ENCODE results near the gene TMEM156.

- TF ChIP-seq CTCF (conservative IDR thresholded peaks at IDR 0.05; ENCODE audit: low read depth in 2 of 2) (no peak), EZH2phosphoT487 (IDR thresholded peaks at IDR 0.05; ENCODE audit: unreplicated experiment) (no peak), CREB1 (CRISPR knock-in tag; IDR thresholded peaks at IDR 0.05; ENCODE audit: low read depth) (no peak), ZNF331 (CRISPR knock-in tag; IDR thresholded peaks at IDR 0.05; ENCODE audit: low read depth) (no peak), JUNB (IDR thresholded peaks at IDR 0.05; ENCODE audit: unreplicated experiment) (no peak), POLR2AphosphoS5 (IDR thresholded peaks at IDR 0.05; ENCODE audit: low read depth) (no peak), REST (IDR thresholded peaks at IDR 0.05; ENCODE audit: unreplicated experiment) (no peak)
Observed at GRCh38 chr4:38926896-38927295, 105.3 kb downstream of the TMEM156 start.
